ENCODE data around the gene NBPF3.

The NBPF3 gene

DNA sequence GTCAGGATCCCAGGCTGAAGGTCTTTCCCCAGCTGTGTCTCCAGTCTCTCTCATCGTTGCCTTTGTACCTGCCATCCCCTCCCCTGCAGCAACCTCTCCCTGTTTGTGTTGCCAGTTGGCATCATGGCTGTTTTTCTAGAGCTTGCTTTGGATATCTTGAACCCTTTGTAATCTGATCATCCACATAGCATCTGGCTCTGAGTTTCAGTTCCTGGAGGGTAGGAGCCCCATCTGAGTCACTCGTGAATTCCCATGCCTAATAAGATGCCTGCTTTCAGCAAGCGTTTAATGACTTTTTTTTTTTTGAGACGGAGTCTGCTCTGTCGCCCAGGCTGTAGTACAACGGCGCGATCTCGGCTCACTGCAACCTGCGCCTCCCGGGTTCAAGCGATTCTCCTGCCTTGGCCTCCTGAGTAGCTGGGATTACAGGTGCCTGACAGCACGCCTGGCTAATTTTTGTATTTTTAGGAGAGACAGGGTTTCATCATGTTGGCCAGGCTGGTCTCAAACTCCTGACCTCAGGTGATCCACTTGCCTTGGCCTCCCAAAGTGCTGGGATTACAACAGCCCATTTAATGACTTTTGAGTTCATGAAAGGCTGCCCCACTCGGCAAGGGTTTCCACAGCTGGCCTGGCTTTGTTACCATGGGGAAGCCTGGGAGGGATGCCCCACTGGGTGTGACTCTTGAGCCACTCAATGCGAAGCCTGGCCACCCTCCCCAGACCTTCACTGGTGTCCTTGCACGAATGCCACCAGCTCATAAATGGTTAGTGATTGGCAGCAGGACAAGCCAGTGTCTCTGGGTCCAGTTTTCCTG, 81.2 kb downstream of the NBPF3 start:
- DNase-seq: no peak

DNA sequence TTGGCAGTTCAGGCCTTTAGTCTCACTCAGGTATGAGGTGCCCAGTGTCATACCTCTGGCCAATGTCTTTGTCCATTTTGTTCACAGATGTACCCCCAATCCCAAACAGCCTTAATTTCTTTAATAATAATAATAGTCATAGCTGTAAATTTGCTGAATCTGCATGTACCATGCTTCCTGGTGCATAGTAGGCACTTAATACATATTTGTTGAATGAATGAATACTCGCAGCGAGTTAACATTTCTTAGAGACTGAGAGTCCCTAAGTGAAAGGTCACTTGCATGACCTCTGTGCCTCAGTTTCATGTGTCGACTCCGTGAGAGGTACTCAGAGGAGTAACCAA, 81.8 kb downstream of the NBPF3 start:
- DNase-seq: no peak

DNA sequence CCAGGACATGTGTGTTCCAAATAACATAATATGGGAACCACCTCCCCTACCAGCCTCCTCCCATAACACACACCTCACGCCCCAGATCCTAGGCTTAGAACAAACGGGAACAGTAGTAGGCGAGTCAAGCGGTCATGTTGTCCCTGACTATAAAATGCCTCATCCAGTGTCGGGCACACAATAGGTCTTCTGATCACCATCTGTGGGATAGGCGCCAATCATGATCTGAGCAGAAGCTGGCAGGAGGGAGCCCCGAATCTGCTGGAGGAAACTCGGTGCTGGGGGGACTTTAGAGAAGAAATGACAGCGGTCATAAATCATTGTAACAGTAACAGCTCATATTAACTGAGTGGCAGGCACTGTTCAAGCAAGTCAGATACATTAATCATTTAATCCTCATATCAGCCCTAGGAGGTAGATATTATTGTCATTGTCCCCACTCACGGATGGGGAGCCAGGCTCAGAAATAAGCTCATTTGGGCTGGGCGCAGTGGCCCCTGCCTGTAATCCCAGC, 82.6 kb downstream of the NBPF3 start:
- DNase-seq: no peak

DNA sequence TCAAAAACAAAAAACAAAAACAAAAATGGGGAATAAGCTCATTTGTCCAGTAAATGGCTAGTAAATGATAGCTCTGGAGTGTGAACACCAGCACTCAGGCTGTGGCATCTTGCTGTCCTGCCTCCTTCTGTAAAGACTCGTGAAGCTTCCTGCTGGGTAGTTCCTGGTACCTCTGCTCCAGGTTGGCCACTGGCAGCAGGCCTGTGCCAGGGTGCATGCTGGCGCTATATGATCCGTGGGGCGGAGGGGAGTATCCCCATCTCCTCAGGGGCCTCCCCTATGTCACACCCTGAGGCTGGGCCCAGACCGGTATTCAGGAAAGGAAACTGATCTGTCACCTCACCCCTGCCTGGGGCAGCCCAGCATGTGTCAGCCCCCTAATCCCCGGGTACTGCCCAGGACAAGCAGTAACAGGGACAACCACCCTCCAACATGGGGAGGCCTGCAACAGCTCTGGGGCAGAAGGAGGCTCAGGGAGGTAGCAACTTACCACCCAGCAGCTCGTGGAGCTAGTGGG, 83.4 kb downstream of the NBPF3 start:
- no peak for DNase-seq

DNA sequence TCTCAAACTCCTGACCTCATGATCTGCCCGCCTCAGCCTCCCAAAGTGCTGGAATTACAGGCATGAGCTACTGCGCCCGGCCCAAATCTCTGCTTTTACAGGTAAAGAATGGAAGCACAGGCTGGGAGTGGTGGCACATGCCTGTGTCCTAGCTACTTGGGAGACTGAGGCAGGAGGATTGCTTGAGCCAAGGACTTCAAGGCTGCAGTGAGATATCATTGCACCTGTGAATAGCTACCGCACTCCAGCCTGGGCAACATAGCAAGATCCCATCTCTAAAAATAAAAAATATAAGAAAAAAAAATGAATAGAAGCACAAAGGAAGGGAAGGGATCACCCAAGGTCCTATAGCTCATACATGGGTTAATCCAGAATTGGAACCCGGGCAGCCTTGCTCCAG, 84.3 kb downstream of the NBPF3 start:
- DNase-seq: no peak

DNA sequence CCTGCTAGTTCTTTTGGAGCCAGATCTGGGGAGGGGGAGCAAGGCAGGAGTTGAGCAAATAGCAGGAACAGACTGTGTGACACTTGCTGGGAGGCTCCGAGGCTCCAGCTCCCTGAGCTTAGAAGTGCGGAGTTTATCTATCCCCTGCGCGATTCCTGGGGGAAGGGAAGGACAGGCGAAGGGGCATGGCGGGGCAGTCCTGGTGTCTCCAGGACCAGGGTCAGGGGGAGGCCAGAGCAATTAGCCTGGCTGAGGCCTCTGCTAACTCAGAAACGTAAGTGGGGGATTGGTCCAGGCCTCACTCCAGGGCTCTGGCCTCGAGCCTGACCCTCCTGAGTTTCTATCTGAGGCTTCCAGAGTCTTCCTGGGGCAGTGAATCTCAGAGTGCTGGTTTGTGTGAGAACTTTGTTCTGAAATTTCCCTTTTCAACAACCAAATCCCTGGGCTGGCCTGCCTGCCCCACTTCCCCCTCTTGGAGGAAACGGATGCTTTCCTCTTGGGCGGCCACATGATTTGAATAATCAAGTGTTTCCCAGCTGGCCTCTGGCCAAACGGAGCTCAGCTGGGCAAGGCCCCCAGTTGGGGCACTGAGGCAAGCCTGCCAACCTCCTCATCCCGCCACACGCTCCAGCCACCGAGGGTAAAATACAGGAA, 84.9 kb downstream of the NBPF3 start:
- no peak for DNase-seq

DNA sequence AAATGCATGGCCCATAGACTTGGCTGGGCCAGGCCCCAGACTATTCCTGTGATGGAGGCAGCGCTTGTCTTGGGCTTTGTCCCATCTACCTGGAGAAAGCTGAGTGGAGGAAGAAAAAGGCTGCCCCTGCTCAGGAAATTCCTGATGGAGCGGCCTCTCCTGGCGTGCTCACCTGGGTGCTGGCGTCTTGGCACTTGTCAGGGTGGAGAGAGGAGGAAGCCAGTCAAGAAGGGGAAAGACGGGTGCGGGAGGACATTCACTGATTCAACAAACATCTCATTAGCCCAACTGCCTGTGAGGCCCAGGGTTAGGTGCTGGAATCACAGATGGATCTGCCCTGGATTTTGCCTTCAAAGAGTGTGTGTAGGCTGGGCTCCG, 85.4 kb downstream of the NBPF3 start:
- no peak for DNase-seq

DNA sequence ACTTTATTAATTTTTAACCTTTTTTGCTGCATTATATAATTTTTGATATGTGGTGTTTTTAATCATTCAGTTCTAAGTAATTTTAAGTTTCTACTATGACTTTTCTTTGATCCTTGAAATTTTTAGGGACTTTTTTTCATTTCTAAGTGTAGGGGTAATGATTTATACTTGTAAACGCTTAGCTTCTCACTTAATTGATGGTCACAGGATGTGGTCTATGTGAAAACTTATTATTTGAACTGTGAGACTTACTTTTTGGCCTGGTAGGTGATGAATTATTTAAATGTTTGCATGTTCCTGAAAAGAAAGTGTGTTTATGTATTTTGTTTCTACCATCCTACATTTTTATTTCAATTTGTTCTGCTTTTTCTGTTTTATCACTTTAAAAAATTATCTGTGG, 86.5 kb downstream of the NBPF3 start:
- no peak for DNase-seq

DNA sequence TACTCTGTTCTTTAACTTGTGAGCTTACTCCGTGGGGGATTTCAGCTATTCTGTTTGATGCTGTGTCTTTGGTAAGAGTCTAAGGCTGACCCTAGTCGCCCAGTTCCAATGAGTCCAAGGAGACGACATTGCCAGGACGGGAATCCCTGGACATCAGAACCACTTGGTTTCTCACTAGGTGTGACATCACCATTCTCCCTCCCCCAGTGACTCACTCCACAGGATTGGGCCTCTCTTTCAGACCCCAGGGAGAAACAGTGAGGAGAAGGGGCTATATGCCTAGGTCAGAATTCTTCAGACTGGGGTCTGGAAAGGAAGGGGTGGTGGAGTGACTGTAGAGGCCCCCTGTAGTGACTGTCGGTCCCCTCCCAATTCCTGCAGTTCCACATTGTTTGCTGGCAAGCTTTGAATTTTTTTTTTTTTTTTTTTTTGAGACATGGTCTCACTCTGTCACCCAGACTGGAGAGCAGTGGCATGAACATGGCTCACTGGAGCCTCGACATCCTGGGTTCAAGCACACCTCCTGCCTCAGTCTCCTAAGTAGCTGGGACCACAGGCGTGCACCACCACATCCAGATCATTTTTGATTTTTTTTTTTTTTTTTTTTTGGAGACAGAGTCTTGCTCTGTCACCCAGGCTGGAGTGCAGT, 90.6 kb downstream of the NBPF3 start:
- DNase-seq: no peak

DNA sequence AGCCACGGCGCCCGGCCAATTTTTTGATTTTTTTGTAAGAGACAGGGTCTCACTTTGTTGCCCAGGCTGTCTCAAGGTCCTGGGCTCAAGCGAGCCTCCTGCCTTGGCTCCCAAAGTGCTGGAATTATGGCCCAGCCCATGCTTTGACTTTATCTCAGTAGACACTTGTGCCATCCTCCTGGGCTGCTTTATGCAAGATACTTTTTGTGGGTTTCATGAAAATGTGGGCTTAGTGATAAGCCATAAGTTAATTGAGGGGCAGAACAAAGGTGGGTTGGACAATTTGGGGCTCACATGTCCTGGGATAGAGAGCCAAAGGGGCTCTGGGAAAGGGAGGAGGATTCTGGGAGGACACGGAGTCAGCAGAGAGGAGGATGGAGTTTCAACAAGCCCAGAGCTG, 91.3 kb downstream of the NBPF3 start:
- no peak for DNase-seq

DNA sequence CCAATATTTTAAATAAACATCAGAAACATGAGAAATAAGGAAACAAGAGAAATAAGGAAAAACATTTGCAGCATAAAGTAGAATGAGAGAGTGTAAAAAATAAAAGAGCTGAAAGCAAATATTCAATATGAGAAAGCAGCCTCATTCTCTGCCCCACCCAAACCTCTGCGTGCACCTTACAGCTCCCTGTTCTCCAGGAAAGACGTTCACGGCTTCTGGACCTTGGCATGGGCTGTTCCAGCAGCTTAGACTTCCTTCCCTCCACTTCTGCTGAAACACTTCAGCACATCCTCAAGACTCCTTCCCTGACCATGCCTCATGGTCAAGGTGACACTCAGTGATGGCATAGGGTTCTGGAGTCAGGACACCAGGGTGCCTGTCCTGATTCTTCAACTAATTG, 92.6 kb downstream of the NBPF3 start:
- DNase-seq: no peak

DNA sequence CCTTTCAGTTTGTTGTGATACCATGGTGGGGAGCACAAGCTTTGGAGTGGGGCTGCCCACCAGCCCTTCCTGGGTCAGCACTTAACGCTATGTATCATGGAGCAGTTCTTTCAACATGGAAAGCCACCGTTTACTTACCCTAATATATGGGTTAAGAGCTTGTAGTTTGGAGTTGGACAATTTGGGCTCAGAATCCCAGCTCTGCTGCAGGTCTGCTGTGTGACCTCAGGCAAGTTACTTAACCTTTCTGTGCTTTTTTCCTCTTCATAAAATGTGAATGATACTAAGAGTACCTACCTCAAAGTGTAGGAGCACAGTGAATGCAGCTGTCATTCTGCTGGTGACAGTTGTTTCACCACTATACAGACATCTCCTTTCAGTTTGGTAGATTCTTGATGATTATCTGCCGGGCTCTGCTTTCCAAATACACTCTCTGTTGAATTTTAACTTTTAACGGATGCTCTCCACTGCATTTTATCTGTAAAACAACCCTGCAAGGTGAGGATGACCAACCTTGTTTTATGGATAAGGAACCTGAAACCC, 93.1 kb downstream of the NBPF3 start:
- DNase-seq: no peak

DNA sequence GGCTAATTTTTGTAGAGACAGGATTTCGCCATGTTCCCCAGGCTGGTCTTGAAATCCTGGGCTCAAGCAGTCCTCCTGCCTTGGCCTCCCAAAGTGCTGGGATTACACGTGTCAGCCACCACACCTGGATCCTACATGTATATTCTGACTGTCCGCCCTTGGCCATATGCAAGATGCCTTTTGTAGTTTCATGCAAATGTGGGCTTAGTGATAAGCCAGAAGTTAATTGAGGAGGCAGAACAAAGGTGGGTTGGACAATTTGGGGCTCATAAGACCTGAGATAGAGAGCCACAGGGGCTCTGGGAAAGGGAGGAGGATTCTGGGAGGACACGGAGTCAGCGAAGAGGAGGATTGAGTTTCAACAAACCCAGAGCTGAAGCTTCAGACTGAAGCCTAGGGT, 94.2 kb downstream of the NBPF3 start:
- no peak for DNase-seq
